ENCODE results near the gene DHRS7. TPM values are rescaled to one million over a fixed set of nuclear protein-coding genes. Genes with fewer than 3 reads are reported as not detected.

The DHRS7 gene
- polyA plus RNA-seq, 1 of the 3 experiments (the other 2 are of a cell fraction), result 88.7 TPM

GRCh38 chr14:60183138-60183537, 17.9 kb upstream of the DHRS7 start:
- Histone ChIP-seq H3K9ac (no peak overlapping the region), H2AFZ (ENCODE audit: low read depth) (0 out of 2 replicates have a peak overlapping the region, but pooled peaks have one; percentile 96), H3K27ac (ENCODE audit: low read depth in 2 of 2, low read length in 1 of 2) (no peak overlapping the region), H3K4me1 (ENCODE audit: control insufficient read depth in 1 of 2, insufficient read depth in 2 of 2, low read depth in 1 of 2, low read length in 1 of 2) (peaks cover 6 to 8% of the 10 kb centered on the region in 2 experiments; a peak in 2 of 4 replicates), H4K20me1 (ENCODE audit: insufficient read depth) (no peaks in the 10 kb centered on the region), H3K79me2 (ENCODE audit: insufficient read depth) (no peaks in the 10 kb centered on the region), H3K36me3 (replicated peaks in 1 of 2; ENCODE audit: control insufficient read depth in 1 of 2, insufficient read depth in 2 of 2, low read length in 1 of 2) (no peaks in the 10 kb centered on the region), H3K4me2 (no peak overlapping the region), H3K9me3 (no peaks in the 10 kb centered on the region), H3K4me3 (ENCODE audit: low read depth in 2 of 2, low read length in 1 of 2) (no peak overlapping the region), H3F3A (replicated peaks; ENCODE audit: insufficient read depth) (no peaks in the 10 kb centered on the region), H3K27me3 (ENCODE audit: insufficient read depth) (no peaks in the 10 kb centered on the region), H3K9me2 (no peaks in the 10 kb centered on the region)
- TF ChIP-seq TCF12 (IDR thresholded peaks at IDR 0.05) (no peak), USF1 (IDR thresholded peaks at IDR 0.05; ENCODE audit: borderline replicate concordance, low read depth) (no peak), MAX (IDR thresholded peaks at IDR 0.05; ENCODE audit: low read depth) (no peak), REST (IDR thresholded peaks at IDR 0.05; ENCODE audit: low read depth, low read length) (no peak), USF2 (IDR thresholded peaks at IDR 0.05; ENCODE audit: borderline replicate concordance, low read depth, low read length) (no peak), CHD2 (IDR thresholded peaks at IDR 0.05; ENCODE audit: low read length, partially characterized antibody) (no peak), RFX5 (IDR thresholded peaks at IDR 0.05; ENCODE audit: low read length) (no peak), NFIC (IDR thresholded peaks at IDR 0.05; ENCODE audit: borderline replicate concordance) (no peak), MXI1 (IDR thresholded peaks at IDR 0.05; ENCODE audit: low read depth, low read length) (no peak), JUND (IDR thresholded peaks at IDR 0.05) (no peak), EP300 (IDR thresholded peaks at IDR 0.05; ENCODE audit: borderline replicate concordance in 1 of 2, low read depth in 1 of 2, low read length in 1 of 2) (no peak), TEAD4 (IDR thresholded peaks at IDR 0.05; ENCODE audit: borderline replicate concordance, insufficient read depth) (no peak), TAF1 (IDR thresholded peaks at IDR 0.05; ENCODE audit: borderline replicate concordance, low read depth, low read length) (no peak), IRF3 (IDR thresholded peaks at IDR 0.05; ENCODE audit: low read depth, low read length) (no peak), RCOR1 (IDR thresholded peaks at IDR 0.05; ENCODE audit: low read length) (no peak), CTCF (IDR thresholded peaks at IDR 0.05) (no peak), RXRA (IDR thresholded peaks at IDR 0.05; ENCODE audit: borderline replicate concordance, low read depth) (no peak), FOSL2 (IDR thresholded peaks at IDR 0.05; ENCODE audit: borderline replicate concordance, low read depth) (no peak), POLR2AphosphoS5 (IDR thresholded peaks at IDR 0.05; ENCODE audit: low read depth, low read length) (no peak)
- ChIA-PET POLR2A (interaction anchor here (0.8 to 1.0 kb wide), 2 partner anchors 66 to 91 kb away, joined by 3 read pairs; partner anchors contain the start of genes PCNX4 and PPM1A), CTCF (interaction anchor here (0.9 to 8.4 kb wide), 14 partner anchors 10 to 551 kb away, joined by 3 to 110 read pairs (median 10); partner anchors contain the start of gene DHRS7)
- no peak for DNase-seq
- WGBS (ENCODE audit: low lambda C conversion rate), result 83% methylated on average over 3 of the region's 3 CpGs

Data from SK-N-SH (cell line).